ENCODE measurements around the gene LFNG. TPM values are rescaled to one million over a fixed set of nuclear protein-coding genes. Genes with fewer than 3 reads are reported as not detected.
"Not testable (repeated sequence)": the region's sequence is repeated elsewhere in the genome, so short reads cannot be mapped to it uniquely, and the experiment has no call there.

The LFNG gene
- total and polyA plus RNA-seq, 4 donors: 0.22 to 2.9 (median 2.6) TPM

DNA sequence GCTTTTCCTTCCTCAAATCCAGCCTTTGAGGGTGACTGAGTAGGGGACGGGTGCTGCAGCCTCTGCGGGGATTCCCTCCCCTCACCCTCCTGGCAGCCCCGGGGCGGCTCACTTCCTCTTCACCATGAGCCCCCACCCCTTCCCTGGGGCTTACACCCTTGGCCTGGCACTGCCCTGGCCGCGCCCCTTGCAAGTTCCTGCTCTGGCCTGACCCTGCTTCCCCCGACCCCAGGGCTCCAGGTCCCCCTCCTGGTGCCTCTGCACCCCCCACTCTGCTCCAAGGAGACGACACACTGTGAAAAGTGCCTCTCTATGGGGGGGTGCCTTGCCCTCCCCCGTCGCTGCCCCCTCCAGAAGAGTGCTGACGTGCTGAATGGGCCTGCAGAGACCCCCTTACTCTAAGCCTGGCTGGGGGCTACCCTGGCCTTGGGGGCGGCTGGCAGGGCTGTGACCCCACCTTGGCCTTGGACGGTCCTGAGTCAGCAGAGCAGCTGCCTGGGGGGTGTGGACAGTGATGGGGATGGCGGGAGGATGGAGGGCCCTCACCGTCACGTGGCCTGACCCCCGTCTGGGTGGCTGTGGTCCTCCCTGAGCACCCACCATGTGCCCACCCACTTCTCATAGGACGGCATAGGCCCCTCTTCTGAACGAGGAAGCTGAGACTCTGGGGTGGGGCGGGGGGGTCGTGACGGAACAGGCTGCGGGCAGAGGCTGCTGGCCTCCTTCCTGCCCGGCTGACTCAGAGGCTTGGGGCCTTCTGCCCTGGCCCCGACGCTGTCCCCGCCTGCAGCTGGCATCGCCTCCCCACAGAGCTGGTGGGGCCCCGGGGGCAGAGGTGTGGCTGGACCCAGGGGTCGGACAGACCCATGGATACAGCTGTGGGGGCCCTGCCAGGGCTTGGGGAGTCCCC is 9.8 kb downstream of the LFNG start:
- Histone ChIP-seq H3K36me3 (ENCODE audit: control insufficient read depth in 4 of 4, insufficient read depth in 3 of 4, low read depth in 1 of 4, low read length in 3 of 4) (no peaks in the 10 kb centered on the region), H3K9ac (ENCODE audit: low read depth in 1 of 2, low read length in 2 of 2) (no peak overlapping the region), H3K27ac (ENCODE audit: low read depth in 1 of 2, low read length in 2 of 2) (peak overlapping the region; percentile 53 to 69), H3K4me3 (ENCODE audit: low read depth in 1 of 3, low read length in 3 of 3) (no peak overlapping the region), H3K4me1 (ENCODE audit: control insufficient read depth in 4 of 4, insufficient read depth in 4 of 4, low read length in 3 of 4) (peaks cover 0 to 8% (median under 1%) of the 10 kb centered on the region in 4 donors), H3K9me3 (ENCODE audit: control insufficient read depth in 4 of 4, low read length in 3 of 4) (no peaks in the 10 kb centered on the region), H3K27me3 (ENCODE audit: control insufficient read depth in 4 of 4, insufficient read depth in 4 of 4, low read length in 3 of 4) (no peaks in the 10 kb centered on the region)
- WGBS: 61% methylated on average over 30 of the region's 30 CpGs
- TF ChIP-seq GABPA (IDR thresholded peaks at IDR 0.05 in 1 of 2, conservative IDR thresholded peaks at IDR 0.05 in 1 of 2): no peak
- TF ChIP-seq, protein P1, sequence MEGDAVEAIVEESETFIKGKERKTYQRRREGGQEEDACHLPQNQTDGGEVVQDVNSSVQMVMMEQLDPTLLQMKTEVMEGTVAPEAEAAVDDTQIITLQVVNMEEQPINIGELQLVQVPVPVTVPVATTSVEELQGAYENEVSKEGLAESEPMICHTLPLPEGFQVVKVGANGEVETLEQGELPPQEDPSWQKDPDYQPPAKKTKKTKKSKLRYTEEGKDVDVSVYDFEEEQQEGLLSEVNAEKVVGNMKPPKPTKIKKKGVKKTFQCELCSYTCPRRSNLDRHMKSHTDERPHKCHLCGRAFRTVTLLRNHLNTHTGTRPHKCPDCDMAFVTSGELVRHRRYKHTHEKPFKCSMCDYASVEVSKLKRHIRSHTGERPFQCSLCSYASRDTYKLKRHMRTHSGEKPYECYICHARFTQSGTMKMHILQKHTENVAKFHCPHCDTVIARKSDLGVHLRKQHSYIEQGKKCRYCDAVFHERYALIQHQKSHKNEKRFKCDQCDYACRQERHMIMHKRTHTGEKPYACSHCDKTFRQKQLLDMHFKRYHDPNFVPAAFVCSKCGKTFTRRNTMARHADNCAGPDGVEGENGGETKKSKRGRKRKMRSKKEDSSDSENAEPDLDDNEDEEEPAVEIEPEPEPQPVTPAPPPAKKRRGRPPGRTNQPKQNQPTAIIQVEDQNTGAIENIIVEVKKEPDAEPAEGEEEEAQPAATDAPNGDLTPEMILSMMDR (IDR thresholded peaks at IDR 0.05; ENCODE audit: low read depth, low read length, missing input control): no peak
- TF ChIP-seq TAF1 (conservative IDR thresholded peaks at IDR 0.05): no peak
- no peak for DNase-seq (ENCODE audit: low spot score)

DNA sequence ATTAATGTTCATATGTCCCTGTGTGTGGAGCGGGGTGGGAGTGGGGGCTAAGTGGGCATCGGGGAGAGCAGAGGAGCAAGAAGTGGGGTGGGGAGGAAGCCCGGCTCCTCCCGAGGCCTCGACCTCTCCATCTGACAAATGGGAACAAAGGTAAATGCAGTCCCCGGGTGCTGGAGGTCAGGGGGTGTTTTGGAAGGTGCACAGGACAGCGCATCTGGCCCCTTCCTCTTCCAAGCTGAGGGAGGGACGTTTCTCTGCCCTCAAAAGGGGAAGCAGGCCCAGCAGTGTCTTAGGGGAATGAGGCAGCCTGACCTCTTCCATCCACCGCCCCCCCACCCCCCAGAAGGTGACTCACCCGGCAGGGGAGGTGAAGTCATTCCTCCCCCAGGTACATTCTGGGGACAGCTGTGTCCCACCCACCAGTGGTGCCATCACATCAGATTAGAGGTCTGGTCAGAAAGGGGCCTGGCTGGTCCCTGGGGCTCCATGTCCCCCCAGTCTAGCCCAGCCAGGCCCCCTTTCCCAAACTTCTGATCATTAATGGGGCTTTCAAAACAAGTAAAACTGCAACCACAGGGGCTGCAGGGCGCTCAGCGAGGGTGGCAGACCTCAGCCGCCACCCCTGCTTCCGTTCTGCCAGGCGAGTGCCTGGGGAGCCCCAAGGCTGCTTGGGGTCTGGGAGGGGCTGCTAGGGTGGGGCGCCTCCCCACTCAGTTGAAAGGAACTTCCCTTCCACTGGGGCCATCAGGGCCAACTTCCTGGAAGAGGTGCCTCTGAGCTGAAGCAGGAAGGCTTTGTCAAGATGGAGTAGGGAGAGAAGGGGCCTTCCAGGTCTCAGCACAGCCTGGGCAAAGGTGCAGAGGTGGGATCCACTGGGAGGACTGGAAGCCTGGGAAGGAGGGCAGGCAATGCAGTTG is 10.8 kb downstream of the LFNG start:
- TF ChIP-seq, protein P1 (IDR thresholded peaks at IDR 0.05; ENCODE audit: low read depth, low read length, missing input control): no peak
- TF ChIP-seq SP1 (IDR thresholded peaks at IDR 0.05) (no peak), HNF4A (conservative IDR thresholded peaks at IDR 0.05) (no peak), EGR1 (IDR thresholded peaks at IDR 0.05; ENCODE audit: low read depth in 2 of 2) (no peak), ATF3 (IDR thresholded peaks at IDR 0.05) (no peak), RAD21 (IDR thresholded peaks at IDR 0.05) (no peak), FOXA2 (IDR thresholded peaks at IDR 0.05) (no peak), TAF1 (conservative IDR thresholded peaks at IDR 0.05) (no peak), NR2F2 (IDR thresholded peaks at IDR 0.05) (no peak)
- TF ChIP-seq, protein P2, sequence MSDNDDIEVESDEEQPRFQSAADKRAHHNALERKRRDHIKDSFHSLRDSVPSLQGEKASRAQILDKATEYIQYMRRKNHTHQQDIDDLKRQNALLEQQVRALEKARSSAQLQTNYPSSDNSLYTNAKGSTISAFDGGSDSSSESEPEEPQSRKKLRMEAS (IDR thresholded peaks at IDR 0.05): no peak
- 69% methylated on average over 16 of the region's 16 CpGs for WGBS
- H3K4me3 ChIP-seq (ENCODE audit: low read depth in 1 of 3, low read length in 3 of 3): no peak overlapping the region
- H3K27ac ChIP-seq (ENCODE audit: low read depth in 1 of 2, low read length in 2 of 2): peak overlapping the region; percentile 14 to 54
- H3K9me3 ChIP-seq (ENCODE audit: control insufficient read depth in 4 of 4, low read length in 3 of 4): no peaks in the 10 kb centered on the region
- H3K27me3 ChIP-seq (ENCODE audit: control insufficient read depth in 4 of 4, insufficient read depth in 4 of 4, low read length in 3 of 4): no peaks in the 10 kb centered on the region
- peaks cover 0 to 8% (median under 1%) of the 10 kb centered on the region in 4 donors for H3K4me1 ChIP-seq (ENCODE audit: control insufficient read depth in 4 of 4, insufficient read depth in 4 of 4, low read length in 3 of 4)
- DNase-seq (ENCODE audit: low spot score): no peak
- H3K9ac ChIP-seq (ENCODE audit: low read depth in 1 of 2, low read length in 2 of 2): no peak overlapping the region
- H3K36me3 ChIP-seq (ENCODE audit: control insufficient read depth in 4 of 4, insufficient read depth in 3 of 4, low read depth in 1 of 4, low read length in 3 of 4): no peaks in the 10 kb centered on the region

GRCh38 chr7:2530994-2531795 is 11.6 kb downstream of the LFNG start:
- H3K36me3 ChIP-seq (ENCODE audit: control insufficient read depth in 4 of 4, insufficient read depth in 3 of 4, low read depth in 1 of 4, low read length in 3 of 4); H3K4me3 ChIP-seq (ENCODE audit: low read depth in 1 of 3, low read length in 3 of 3); H3K27ac ChIP-seq (ENCODE audit: low read depth in 1 of 2, low read length in 2 of 2); H3K9me3 ChIP-seq (ENCODE audit: control insufficient read depth in 4 of 4, low read length in 3 of 4); H3K27me3 ChIP-seq (ENCODE audit: control insufficient read depth in 4 of 4, insufficient read depth in 4 of 4, low read length in 3 of 4); H3K9ac ChIP-seq (ENCODE audit: low read depth in 1 of 2, low read length in 2 of 2); H3K4me1 ChIP-seq (ENCODE audit: control insufficient read depth in 4 of 4, insufficient read depth in 4 of 4, low read length in 3 of 4); DNase-seq (ENCODE audit: low spot score): not testable (repeated sequence)
- 65% methylated on average over 43 of the region's 43 CpGs for WGBS

DNA sequence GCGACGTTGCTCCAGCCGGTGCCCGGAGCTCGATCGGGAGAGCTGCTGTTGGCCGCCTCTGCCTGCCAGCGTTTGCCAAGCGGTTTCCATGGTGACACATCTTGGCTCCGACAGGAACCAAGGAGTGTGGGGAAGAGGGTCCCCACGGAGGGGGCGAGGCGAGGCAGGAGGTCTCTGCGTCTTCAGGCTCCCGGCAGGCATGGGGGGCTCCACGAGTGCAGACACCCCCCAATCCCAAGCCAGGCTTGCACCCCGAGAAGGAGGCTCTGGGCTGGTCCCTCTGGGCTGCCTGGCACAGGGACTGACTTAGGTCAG is 12.2 kb downstream of the LFNG start:
- H3K27me3 ChIP-seq (ENCODE audit: control insufficient read depth in 4 of 4, insufficient read depth in 4 of 4, low read length in 3 of 4); H3K4me1 ChIP-seq (ENCODE audit: control insufficient read depth in 4 of 4, insufficient read depth in 4 of 4, low read length in 3 of 4); H3K4me3 ChIP-seq (ENCODE audit: low read depth in 1 of 3, low read length in 3 of 3); H3K9me3 ChIP-seq (ENCODE audit: control insufficient read depth in 4 of 4, low read length in 3 of 4); DNase-seq (ENCODE audit: low spot score); H3K36me3 ChIP-seq (ENCODE audit: control insufficient read depth in 4 of 4, insufficient read depth in 3 of 4, low read depth in 1 of 4, low read length in 3 of 4); H3K9ac ChIP-seq (ENCODE audit: low read depth in 1 of 2, low read length in 2 of 2); H3K27ac ChIP-seq (ENCODE audit: low read depth in 1 of 2, low read length in 2 of 2): not testable (repeated sequence)
- 58% methylated on average over 17 of the region's 17 CpGs for WGBS
